H9 (cell line): ENCODE measurements around the gene JAGN1. TPM values are rescaled to one million over a fixed set of nuclear protein-coding genes. Genes with fewer than 3 reads are reported as not detected.

Experiments
- DNase-seq: peaks from one replicate; pipeline ENCODE4 v3.0.0-alpha.2; 2017
- H2AFZ ChIP-seq: one replicate; pipeline ENCODE4 v1.6.1; 2013; ENCODE audit warnings: mild to moderate bottlenecking, low read length, control low read depth, moderate library complexity
- H2AK5ac ChIP-seq: 2 replicates; pipeline ENCODE4 v1.6.1; 2013; ENCODE audit warnings: low read length, control low read depth, mixed read lengths; ENCODE audit not compliant: insufficient read length
- H2BK120ac ChIP-seq: one replicate; pipeline ENCODE4 v1.6.1; 2013; ENCODE audit warnings: low read depth, mild to moderate bottlenecking, low read length, control low read depth, inconsistent platforms; ENCODE audit not compliant: poor library complexity, severe bottlenecking
- H2BK12ac ChIP-seq: 2 replicates; pipeline ENCODE4 v1.6.1; 2013; ENCODE audit warnings: low read length, control low read depth, mixed read lengths, low read depth; ENCODE audit not compliant: insufficient read length
- H2BK15ac ChIP-seq: 2 replicates; pipeline ENCODE4 v1.6.1; 2013; ENCODE audit warnings: low read depth, low read length, control low read depth
- H2BK20ac ChIP-seq: one replicate; pipeline ENCODE4 v1.6.1; 2013; ENCODE audit warnings: low read depth, mild to moderate bottlenecking, low read length, control low read depth, inconsistent platforms; ENCODE audit not compliant: poor library complexity, severe bottlenecking
- H2BK5ac ChIP-seq: 2 replicates; pipeline ENCODE4 v1.6.1; 2013; ENCODE audit warnings: low read length, control low read depth, mixed read lengths; ENCODE audit not compliant: insufficient read length
- H3K14ac ChIP-seq: 2 replicates; pipeline ENCODE4 v1.6.1; 2013; ENCODE audit warnings: low read length, control low read depth; ENCODE audit not compliant: insufficient read depth
- H3K18ac ChIP-seq: 2 replicates; pipeline ENCODE4 v1.6.1; 2013; ENCODE audit warnings: low read depth, mild to moderate bottlenecking, mixed read lengths, low read length, control low read depth; ENCODE audit not compliant: insufficient read length
- H3K23ac ChIP-seq: 2 replicates; pipeline ENCODE4 v1.6.1; 2013; ENCODE audit warnings: low read length, control low read depth, mixed read lengths, low read depth; ENCODE audit not compliant: insufficient read length
- H3K23me2 ChIP-seq: 2 replicates; pipeline ENCODE4 v1.6.1; 2013; ENCODE audit warnings: low read depth, mild to moderate bottlenecking, mixed read lengths, low read length, control low read depth; ENCODE audit not compliant: insufficient read length, poor library complexity, severe bottlenecking
- H3K27ac ChIP-seq: 2 replicates; pipeline ENCODE4 v1.5.1; 2013; ENCODE audit warnings: low read length, control low read depth, mixed read lengths, low read depth; ENCODE audit not compliant: insufficient read length
- H3K27me3 ChIP-seq: 2 replicates; pipeline ENCODE4 v1.6.1; 2013; ENCODE audit warnings: low read length, control low read depth, inconsistent platforms; ENCODE audit not compliant: insufficient read depth
- H3K4ac ChIP-seq: 2 replicates; pipeline ENCODE4 v1.6.1; 2013; ENCODE audit warnings: low read depth, mild to moderate bottlenecking, control low read depth, inconsistent platforms, low read length, moderate library complexity
- H3K4me1 ChIP-seq: 2 replicates; pipeline ENCODE4 v1.6.1; 2013; ENCODE audit warnings: low read length, control low read depth, inconsistent platforms; ENCODE audit not compliant: insufficient read depth
- H3K4me2 ChIP-seq: 2 replicates; pipeline ENCODE4 v1.6.1; 2013; ENCODE audit warnings: low read length, control low read depth, mixed read lengths; ENCODE audit not compliant: insufficient read length, insufficient read depth
- H3K56ac ChIP-seq: 2 replicates; pipeline ENCODE4 v1.6.1; 2013; ENCODE audit warnings: low read depth, mild to moderate bottlenecking, mixed read lengths, low read length, control low read depth; ENCODE audit not compliant: insufficient read length
- H3K79me1 ChIP-seq: 2 replicates; pipeline ENCODE4 v1.6.1; 2013; ENCODE audit warnings: low read depth, mild to moderate bottlenecking, moderate library complexity, low read length, control low read depth, inconsistent platforms; ENCODE audit not compliant: insufficient read depth, poor library complexity, severe bottlenecking
- H3K79me2 ChIP-seq: 2 replicates; pipeline ENCODE4 v1.6.1; 2013; ENCODE audit warnings: low read length, control low read depth, inconsistent platforms; ENCODE audit not compliant: insufficient read depth
- H3K9ac ChIP-seq: 2 replicates; pipeline ENCODE4 v1.6.1; 2013; ENCODE audit warnings: low read length, control low read depth, mixed read lengths; ENCODE audit not compliant: insufficient read length; ENCODE audit errors: extremely low read depth
- H3K9me3 ChIP-seq: one replicate; pipeline ENCODE4 v1.6.1; 2013; ENCODE audit warnings: low read depth, low read length, inconsistent platforms; ENCODE audit not compliant: control insufficient read depth
- H3T11ph ChIP-seq: one replicate; pipeline ENCODE4 v1.6.1; 2013; ENCODE audit warnings: mild to moderate bottlenecking, low read length, control low read depth, inconsistent platforms
- H4K20me1 ChIP-seq: one replicate; pipeline ENCODE4 v1.6.1; 2013; ENCODE audit not compliant: control insufficient read depth, insufficient read length, insufficient read depth
- H4K5ac ChIP-seq: 2 replicates; pipeline ENCODE4 v1.6.1; 2013; ENCODE audit warnings: low read depth, mild to moderate bottlenecking, mixed read lengths, low read length, control low read depth; ENCODE audit not compliant: insufficient read length
- H4K8ac ChIP-seq: replicated peaks from 2 replicates; pipeline ENCODE4 v1.6.1; 2013; ENCODE audit warnings: low read length, control low read depth, mixed read lengths, low read depth; ENCODE audit not compliant: insufficient read length
- H4K91ac ChIP-seq: 2 replicates; pipeline ENCODE4 v1.6.1; 2013; ENCODE audit warnings: low read depth, mild to moderate bottlenecking, moderate library complexity, mixed read lengths, low read length, control low read depth; ENCODE audit not compliant: insufficient read length
- H3K27ac Mint-ChIP-seq, 3 experiments: 2 replicates in 2 of 3; 3 replicates in 1 of 3; pipeline ENCODE4 v1.8.0; 2020 to 2021; ENCODE audit warnings: mixed read lengths in 3 of 3, mild to moderate bottlenecking in 1 of 3, moderate library complexity in 1 of 3
- H3K27me3 Mint-ChIP-seq: 2 replicates; pipeline ENCODE4 v1.8.0; 2021; ENCODE audit warnings: low read depth, mild to moderate bottlenecking, moderate library complexity, mixed read lengths
- H3K36me3 Mint-ChIP-seq, 3 experiments: 2 replicates in 2 of 3; 3 replicates in 1 of 3; pipeline ENCODE4 v1.8.0; 2020 to 2021; ENCODE audit warnings: low read depth in 3 of 3, mixed read lengths in 3 of 3; ENCODE audit not compliant: insufficient read depth in 1 of 3
- H3K4me1 Mint-ChIP-seq, 2 experiments: 2 replicates each; pipeline ENCODE4 v1.8.0; 2020; ENCODE audit warnings: mixed read lengths in 2 of 2
- H3K4me3 Mint-ChIP-seq, 2 experiments: 2 replicates in 1 of 2; 3 replicates in 1 of 2; pipeline ENCODE4 v1.8.0; 2020 to 2021; ENCODE audit warnings: mild to moderate bottlenecking in 2 of 2, mixed read lengths in 2 of 2, moderate library complexity in 1 of 2
- H3K9me3 Mint-ChIP-seq, 2 experiments: 2 replicates in 1 of 2; 3 replicates in 1 of 2; pipeline ENCODE4 v1.8.0; 2020; ENCODE audit warnings: mild to moderate bottlenecking in 2 of 2, mixed read lengths in 2 of 2, moderate library complexity in 1 of 2
- WGBS: extraction: QIAGEN DNeasy Blood & Tissue Kit; methylation state at CpG from one replicate; pipeline ENCODE4 v1.1.7; 2013; ENCODE audit warnings: missing lambda C conversion rate, low lambda C conversion rate, mixed read lengths; ENCODE audit not compliant: insufficient read length; ENCODE audit errors: extremely low coverage; 5-methylcytosine and 5-hydroxymethylcytosine counted together
- total RNA-seq: library from RNA; stranded (reverse); gene quantifications from 2 replicates; pipeline ENCODE4 v1.2.1, GENCODE V29; 2021
- TF ChIP-seq, protein P1 (sequence below): fragments of 200-600 bp; sonication (generic); conservative IDR thresholded peaks from 3 replicates; pipeline ENCODE4 v1.8.0; 2021; ENCODE audit warnings: antibody characterized with exemption, mild to moderate bottlenecking

JAGN1 gene
- total RNA-seq, 1 experiment from 2014 or later, result 33.5 TPM

DNA sequence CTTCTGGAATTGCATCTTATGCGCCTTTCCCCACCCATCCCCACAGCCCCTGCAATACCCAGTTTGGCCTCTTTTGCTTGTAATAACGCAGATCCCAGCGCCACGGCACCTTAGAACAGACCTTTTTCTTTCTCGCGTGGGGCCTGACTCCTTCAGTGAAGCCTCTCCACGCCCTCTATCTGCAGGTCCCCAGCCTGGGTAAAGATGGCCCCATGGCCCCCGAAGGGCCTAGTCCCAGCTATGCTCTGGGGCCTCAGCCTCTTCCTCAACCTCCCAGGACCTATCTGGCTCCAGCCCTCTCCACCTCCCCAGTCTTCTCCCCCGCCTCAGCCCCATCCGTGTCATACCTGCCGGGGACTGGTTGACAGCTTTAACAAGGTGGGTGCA is 43.8 kb downstream of the JAGN1 start:
- Mint-ChIP-seq H3K27ac (peak overlapping the region; percentile 94 to 98 (median 97); a peak in 5 of 7 replicates), H3K9me3 (peaks cover 0 to 4% of the 10 kb centered on the region in 2 experiments; a peak in 1 of 5 replicates), H3K27me3 (peaks cover 5% of the 10 kb centered on the region), H3K36me3 (peaks cover 5 to 30% (median 24%) of the 10 kb centered on the region in 3 experiments; a peak in 6 of 7 replicates), H3K4me3 (peak overlapping the region; percentile 88 to 94), H3K4me1 (peaks cover 10 to 14% of the 10 kb centered on the region in 2 experiments)
- Histone ChIP-seq H2BK120ac (no peak overlapping the region), H2AK5ac (no peak overlapping the region), H2BK15ac (no peak overlapping the region), H4K20me1 (no peaks in the 10 kb centered on the region), H3K9ac (peak overlapping the region; percentile 74), H3K23ac (no peak overlapping the region), H3K4me1 (no peaks in the 10 kb centered on the region; the same call in 1 of the 2 replicates), H3K9me3 (no peaks in the 10 kb centered on the region), H3K23me2 (peaks cover 7% of the 10 kb centered on the region), H2BK20ac (no peak overlapping the region), H4K91ac (no peak overlapping the region), H3K56ac (no peak overlapping the region), H3K4me2 (peak overlapping the region; percentile 56), H3T11ph (no peak overlapping the region), H3K27me3 (no peaks in the 10 kb centered on the region), H4K5ac (no peak overlapping the region), H2BK12ac (no peak overlapping the region), H3K18ac (no peak overlapping the region), H3K4ac (no peak overlapping the region), H3K27ac (no peak overlapping the region), H3K14ac (no peak overlapping the region), H3K79me2 (no peaks in the 10 kb centered on the region), H2BK5ac (no peak overlapping the region), H3K79me1 (no peaks in the 10 kb centered on the region), H4K8ac (no peak overlapping the region), H2AFZ (no peak overlapping the region)
- TF ChIP-seq, protein P1, sequence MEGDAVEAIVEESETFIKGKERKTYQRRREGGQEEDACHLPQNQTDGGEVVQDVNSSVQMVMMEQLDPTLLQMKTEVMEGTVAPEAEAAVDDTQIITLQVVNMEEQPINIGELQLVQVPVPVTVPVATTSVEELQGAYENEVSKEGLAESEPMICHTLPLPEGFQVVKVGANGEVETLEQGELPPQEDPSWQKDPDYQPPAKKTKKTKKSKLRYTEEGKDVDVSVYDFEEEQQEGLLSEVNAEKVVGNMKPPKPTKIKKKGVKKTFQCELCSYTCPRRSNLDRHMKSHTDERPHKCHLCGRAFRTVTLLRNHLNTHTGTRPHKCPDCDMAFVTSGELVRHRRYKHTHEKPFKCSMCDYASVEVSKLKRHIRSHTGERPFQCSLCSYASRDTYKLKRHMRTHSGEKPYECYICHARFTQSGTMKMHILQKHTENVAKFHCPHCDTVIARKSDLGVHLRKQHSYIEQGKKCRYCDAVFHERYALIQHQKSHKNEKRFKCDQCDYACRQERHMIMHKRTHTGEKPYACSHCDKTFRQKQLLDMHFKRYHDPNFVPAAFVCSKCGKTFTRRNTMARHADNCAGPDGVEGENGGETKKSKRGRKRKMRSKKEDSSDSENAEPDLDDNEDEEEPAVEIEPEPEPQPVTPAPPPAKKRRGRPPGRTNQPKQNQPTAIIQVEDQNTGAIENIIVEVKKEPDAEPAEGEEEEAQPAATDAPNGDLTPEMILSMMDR, result peak; percentile 23; the same call in 1 of the 3 replicates
- no peak for DNase-seq
- no CpG with 5 or more reads among the region's 11 CpGs for WGBS
